ENCODE data around the gene ARID1B.

ARID1B gene

DNA sequence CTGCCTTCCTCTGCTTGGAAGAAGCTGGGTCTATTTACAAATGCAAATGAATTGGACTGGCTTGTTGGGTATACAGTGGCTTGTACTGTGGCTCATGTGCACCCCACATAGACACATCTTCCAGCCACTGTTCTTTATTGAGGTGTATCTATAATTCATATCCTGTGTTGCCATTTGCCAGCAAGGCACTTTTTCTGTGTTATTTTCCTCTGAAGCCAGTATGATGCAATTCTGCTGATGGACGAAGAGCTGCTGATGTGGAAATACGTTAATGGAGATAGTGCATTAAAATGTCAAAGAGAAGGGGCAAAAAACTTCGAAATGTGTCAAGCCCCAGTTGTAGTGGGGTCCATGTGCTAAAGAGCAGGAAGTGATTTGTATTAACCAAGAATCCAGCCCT lies 378.6 kb downstream of the ARID1B start:
- Mint-ChIP-seq H3K27me3 (no peaks in the 10 kb centered on the region), H3K4me3 (no peak overlapping the region), H3K27ac (no peak overlapping the region), H3K9me3 (no peaks in the 10 kb centered on the region), H3K36me3 (ENCODE audit: low read depth) (peaks cover 64% of the 10 kb centered on the region), H3K4me1 (ENCODE audit: low read depth) (peaks cover 13% of the 10 kb centered on the region)
- intact Hi-C loops (cut with micrococcal nuclease): no loop called here

DNA sequence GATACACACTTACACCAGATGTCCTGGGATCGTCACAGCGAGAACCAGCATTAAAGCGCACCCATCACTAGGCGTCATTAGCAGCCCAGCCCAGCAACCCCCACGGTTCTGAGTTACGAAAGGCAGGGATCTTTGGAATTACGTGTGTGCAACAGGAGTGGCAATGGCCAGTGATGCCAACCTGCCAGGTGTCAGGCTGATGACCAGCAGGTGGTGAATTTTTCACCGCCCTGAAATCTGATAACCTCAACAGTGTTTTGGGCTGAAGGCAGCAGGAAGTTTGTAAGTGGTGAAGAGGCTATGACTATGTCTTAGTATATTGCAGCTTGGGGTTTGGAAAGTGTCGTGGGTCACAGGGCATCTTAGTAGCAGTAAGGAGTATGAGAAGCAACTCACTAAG lies 380.1 kb downstream of the ARID1B start:
- no peaks in the 10 kb centered on the region for H3K9me3 Mint-ChIP-seq
- intact Hi-C loops (cut with micrococcal nuclease): no loop called here
- H3K36me3 Mint-ChIP-seq (ENCODE audit: low read depth): peaks cover 60% of the 10 kb centered on the region
- no peak overlapping the region for H3K4me3 Mint-ChIP-seq
- H3K27ac Mint-ChIP-seq: no peak overlapping the region
- peaks cover 6% of the 10 kb centered on the region for H3K4me1 Mint-ChIP-seq (ENCODE audit: low read depth)
- no peaks in the 10 kb centered on the region for H3K27me3 Mint-ChIP-seq

DNA sequence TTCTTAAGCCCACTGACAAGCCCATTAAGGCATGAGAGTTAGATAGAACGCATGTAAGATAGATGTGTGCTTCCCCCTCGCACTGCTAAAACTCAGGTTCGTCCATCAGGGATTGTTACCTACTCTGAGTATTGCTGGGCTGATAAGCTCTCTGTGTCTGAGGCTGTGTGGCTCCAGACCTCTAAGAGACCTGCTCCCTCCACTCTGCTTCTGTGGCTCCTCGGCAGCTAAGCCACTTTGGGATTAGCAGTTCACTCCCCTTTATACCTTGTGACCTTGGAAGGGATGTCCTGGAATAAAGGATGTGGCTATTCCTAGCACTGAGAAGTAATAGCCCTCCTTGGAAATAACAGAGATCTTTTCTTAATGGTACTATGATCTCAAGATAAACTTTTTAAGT lies 381.3 kb downstream of the ARID1B start:
- H3K4me1 Mint-ChIP-seq (ENCODE audit: low read depth): no peaks in the 10 kb centered on the region
- no peak overlapping the region for H3K27ac Mint-ChIP-seq
- peaks cover 54% of the 10 kb centered on the region for H3K36me3 Mint-ChIP-seq (ENCODE audit: low read depth)
- H3K27me3 Mint-ChIP-seq: no peaks in the 10 kb centered on the region
- no peaks in the 10 kb centered on the region for H3K9me3 Mint-ChIP-seq
- H3K4me3 Mint-ChIP-seq: no peak overlapping the region
- intact Hi-C loops (cut with micrococcal nuclease): no loop called here

DNA sequence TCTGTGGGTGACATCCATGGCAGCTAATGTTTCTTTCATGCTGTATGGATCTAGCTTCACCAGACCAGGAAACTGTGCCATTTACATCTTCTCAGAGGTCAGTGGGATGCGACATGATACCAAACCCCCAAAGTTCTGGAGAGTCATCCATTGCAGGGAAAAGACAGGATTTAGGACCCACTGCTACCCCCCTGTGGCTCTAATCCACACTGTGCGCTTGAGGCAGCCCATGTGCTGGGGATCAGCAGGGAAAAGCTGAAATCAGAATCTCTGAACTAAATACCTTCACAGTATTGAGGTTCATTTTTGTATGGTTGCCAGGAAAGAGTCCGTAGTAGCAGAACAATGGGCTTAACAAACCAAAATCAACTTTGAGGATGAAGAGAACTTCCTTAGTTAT lies 381.7 kb downstream of the ARID1B start:
- intact Hi-C loops (cut with micrococcal nuclease): no loop called here
- Mint-ChIP-seq H3K4me1 (ENCODE audit: low read depth) (no peaks in the 10 kb centered on the region), H3K27ac (no peak overlapping the region), H3K36me3 (ENCODE audit: low read depth) (peaks cover 51% of the 10 kb centered on the region), H3K27me3 (no peaks in the 10 kb centered on the region), H3K4me3 (no peak overlapping the region), H3K9me3 (no peaks in the 10 kb centered on the region)

- H3K36me3 Mint-ChIP-seq (ENCODE audit: low read depth): peaks cover 48% of the 10 kb centered on the region
- no peak overlapping the region for H3K4me3 Mint-ChIP-seq
- no peak overlapping the region for H3K27ac Mint-ChIP-seq
- intact Hi-C loops (cut with micrococcal nuclease): no loop called here
- H3K9me3 Mint-ChIP-seq: no peaks in the 10 kb centered on the region
- H3K27me3 Mint-ChIP-seq: no peaks in the 10 kb centered on the region
- no peaks in the 10 kb centered on the region for H3K4me1 Mint-ChIP-seq (ENCODE audit: low read depth)
These were observed 382.2 kb downstream of the ARID1B start for GRCh38 chr6:157159348-157159747.

DNA sequence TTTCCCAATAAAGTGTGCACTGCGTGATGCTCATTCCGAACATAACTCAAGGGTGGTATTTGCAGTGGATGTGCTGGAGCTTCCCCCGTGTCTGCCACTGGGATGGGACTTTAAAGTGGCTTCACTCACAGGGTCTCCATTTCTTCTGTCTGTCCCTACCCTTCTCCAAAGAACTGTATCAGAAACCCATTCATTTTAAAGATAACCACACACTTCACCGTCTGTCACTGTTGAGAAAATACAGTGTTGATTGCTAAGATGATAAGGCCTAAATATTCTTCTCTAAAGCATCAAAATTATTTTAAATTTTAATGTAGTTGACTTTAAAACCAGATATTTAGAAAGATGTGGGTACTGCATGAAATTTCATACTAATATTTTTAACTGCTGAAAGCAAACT lies 384.7 kb downstream of the ARID1B start:
- Mint-ChIP-seq H3K27me3 (no peaks in the 10 kb centered on the region), H3K4me1 (ENCODE audit: low read depth) (no peaks in the 10 kb centered on the region), H3K36me3 (ENCODE audit: low read depth) (peaks cover 27% of the 10 kb centered on the region), H3K27ac (no peak overlapping the region), H3K4me3 (no peak overlapping the region), H3K9me3 (no peaks in the 10 kb centered on the region)
- intact Hi-C loops (cut with micrococcal nuclease): no loop called here

DNA sequence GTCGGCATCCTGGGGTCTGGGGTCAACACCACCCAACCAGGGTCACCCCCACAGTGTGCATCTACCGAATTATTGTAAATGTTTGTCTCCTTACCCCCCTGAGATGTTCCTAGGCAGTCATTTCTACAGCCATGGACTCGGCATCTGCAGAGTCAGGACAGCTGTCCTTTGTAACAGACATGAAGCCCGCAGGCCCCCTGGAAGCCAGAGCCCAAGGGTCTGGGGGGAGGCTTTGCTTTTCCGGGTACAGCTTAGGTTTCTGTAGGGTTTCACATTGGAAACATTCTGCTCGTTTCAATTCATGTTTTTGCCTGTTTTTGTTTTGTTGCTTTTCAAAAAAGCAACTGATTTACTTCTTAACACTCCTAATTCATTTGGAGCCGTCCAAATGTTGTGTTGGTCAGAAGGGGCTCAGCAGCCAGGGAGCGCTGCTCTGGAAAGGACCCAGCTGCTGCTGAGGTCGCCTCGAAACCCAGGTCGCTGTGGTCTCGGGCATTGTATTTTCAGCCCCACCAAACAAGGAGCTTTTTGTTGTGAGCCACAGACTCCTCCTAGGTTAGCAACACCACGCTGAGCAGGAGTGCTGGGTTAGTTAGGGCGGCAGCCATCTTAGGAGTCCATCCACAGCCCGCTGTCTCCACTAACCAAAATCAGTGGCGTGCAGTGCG lies 385.7 kb downstream of the ARID1B start:
- Mint-ChIP-seq H3K36me3 (ENCODE audit: low read depth) (peaks cover 29% of the 10 kb centered on the region), H3K27ac (no peak overlapping the region), H3K4me1 (ENCODE audit: low read depth) (no peaks in the 10 kb centered on the region), H3K9me3 (no peaks in the 10 kb centered on the region), H3K4me3 (no peak overlapping the region), H3K27me3 (no peaks in the 10 kb centered on the region)
- intact Hi-C loops (cut with micrococcal nuclease): no loop called here

DNA sequence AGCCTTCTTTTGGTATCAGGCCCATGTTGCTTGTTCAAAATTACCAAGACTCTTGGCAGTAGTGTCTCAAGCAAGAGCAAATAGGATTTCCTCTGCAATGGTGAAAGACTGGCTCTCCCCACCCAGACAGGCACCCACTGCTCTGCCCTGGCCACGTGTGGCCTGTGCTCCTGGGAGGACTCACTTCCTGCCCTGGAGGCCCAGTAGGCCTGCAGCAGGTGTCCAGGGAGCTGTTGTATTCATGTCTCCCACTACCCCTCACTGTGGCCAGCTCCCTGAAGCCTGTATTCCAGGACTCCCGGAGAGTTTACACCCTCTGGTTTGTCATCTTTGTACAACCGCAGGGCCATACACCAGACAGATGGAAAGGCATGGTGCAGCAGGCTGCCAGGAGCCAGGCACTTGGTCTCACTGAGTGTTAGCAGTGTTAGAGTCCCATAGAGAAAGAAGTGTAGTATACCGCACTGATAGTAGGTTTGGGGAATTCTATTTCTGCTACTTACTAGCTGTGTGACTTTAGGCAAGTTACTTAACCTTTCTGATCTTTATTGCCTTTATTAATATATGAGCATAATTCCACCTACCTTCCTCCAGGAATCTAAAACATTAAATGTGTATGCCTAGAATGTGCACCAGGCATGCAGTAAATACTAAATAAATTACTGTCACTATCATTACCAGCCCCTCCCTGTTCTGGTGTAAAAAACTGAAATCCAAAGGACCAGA lies 386.4 kb downstream of the ARID1B start:
- Mint-ChIP-seq H3K27ac (no peak overlapping the region), H3K4me3 (no peak overlapping the region), H3K9me3 (no peaks in the 10 kb centered on the region), H3K4me1 (ENCODE audit: low read depth) (no peaks in the 10 kb centered on the region), H3K27me3 (no peaks in the 10 kb centered on the region), H3K36me3 (ENCODE audit: low read depth) (peaks cover 36% of the 10 kb centered on the region)
- intact Hi-C loops (cut with micrococcal nuclease): no loop called here

DNA sequence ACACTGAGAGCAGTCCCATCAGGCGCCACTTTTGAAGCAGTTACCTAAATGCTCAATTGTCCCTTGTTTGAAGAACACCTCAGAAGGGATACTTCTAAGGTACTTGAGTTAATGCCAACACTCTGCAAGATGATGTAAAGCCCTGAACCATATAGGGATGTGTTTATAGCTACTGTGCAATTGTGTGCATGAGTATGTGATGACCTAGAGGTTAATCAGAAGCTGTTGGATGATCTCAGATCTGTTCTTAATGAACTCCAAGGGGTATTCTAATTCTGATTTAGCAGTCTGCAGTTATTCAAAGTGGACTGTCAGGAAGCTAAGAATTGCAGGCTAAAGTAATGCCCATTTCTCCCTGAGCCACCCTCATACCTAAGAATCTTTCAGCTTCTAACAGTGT lies 387.8 kb downstream of the ARID1B start:
- Mint-ChIP-seq H3K36me3 (ENCODE audit: low read depth) (peaks cover 43% of the 10 kb centered on the region), H3K27me3 (no peaks in the 10 kb centered on the region), H3K4me3 (no peak overlapping the region), H3K4me1 (ENCODE audit: low read depth) (no peaks in the 10 kb centered on the region), H3K27ac (no peak overlapping the region), H3K9me3 (no peaks in the 10 kb centered on the region)
- intact Hi-C loops (cut with micrococcal nuclease): no loop called here

DNA sequence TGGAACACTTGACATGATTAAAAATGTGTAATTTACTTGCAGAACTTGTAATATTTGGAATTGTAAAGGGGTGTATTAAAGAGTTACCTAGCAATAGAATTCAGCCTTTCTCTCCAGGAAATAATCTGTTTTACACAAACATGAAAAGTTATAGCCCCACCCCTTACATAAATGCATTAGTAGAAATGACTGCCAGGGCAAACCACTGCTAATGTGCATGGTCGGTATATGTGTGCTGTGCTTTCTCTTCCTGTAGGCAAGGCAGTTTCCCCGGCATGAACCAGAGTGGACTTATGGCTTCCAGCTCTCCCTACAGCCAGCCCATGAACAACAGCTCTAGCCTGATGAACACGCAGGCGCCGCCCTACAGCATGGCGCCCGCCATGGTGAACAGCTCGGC lies 389.6 kb downstream of the ARID1B start:
- no peaks in the 10 kb centered on the region for H3K27me3 Mint-ChIP-seq
- no peak overlapping the region for H3K27ac Mint-ChIP-seq
- peaks cover 6% of the 10 kb centered on the region for H3K4me1 Mint-ChIP-seq (ENCODE audit: low read depth)
- H3K9me3 Mint-ChIP-seq: no peaks in the 10 kb centered on the region
- no peak overlapping the region for H3K4me3 Mint-ChIP-seq
- intact Hi-C loops (cut with micrococcal nuclease): no loop called here
- H3K36me3 Mint-ChIP-seq (ENCODE audit: low read depth): peaks cover 40% of the 10 kb centered on the region

DNA sequence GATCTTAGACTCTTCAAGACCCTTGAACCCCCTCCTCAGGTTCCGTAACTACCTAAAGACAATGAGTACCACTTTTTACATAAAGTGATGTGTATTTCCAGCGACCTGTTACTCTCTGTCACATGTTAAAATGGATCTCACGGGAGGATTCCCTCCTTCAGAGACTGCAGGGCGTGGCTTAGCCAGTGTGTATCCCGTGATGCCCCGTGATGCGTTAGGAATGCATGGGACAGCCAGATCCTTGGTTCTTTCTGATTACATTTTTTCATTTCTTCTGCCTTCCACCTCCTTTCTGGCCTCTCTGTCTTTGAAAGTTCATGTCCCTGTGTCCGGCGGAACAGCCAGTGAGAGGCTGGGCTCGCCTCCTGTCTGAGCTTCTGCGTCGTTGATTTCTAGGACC lies 390.7 kb downstream of the ARID1B start:
- no peak overlapping the region for H3K4me3 Mint-ChIP-seq
- peaks cover 6% of the 10 kb centered on the region for H3K4me1 Mint-ChIP-seq (ENCODE audit: low read depth)
- no peak overlapping the region for H3K27ac Mint-ChIP-seq
- H3K27me3 Mint-ChIP-seq: no peaks in the 10 kb centered on the region
- H3K36me3 Mint-ChIP-seq (ENCODE audit: low read depth): peaks cover 48% of the 10 kb centered on the region
- intact Hi-C loops (cut with micrococcal nuclease): no loop called here
- no peaks in the 10 kb centered on the region for H3K9me3 Mint-ChIP-seq

- Mint-ChIP-seq H3K9me3 (no peaks in the 10 kb centered on the region), H3K4me3 (no peak overlapping the region), H3K27ac (no peak overlapping the region), H3K4me1 (ENCODE audit: low read depth) (peaks cover 6% of the 10 kb centered on the region), H3K27me3 (no peaks in the 10 kb centered on the region), H3K36me3 (ENCODE audit: low read depth) (peaks cover 51% of the 10 kb centered on the region)
- intact Hi-C loops (cut with micrococcal nuclease): no loop called here
These were observed 391.3 kb downstream of the ARID1B start for GRCh38 chr6:157168471-157168870.

DNA sequence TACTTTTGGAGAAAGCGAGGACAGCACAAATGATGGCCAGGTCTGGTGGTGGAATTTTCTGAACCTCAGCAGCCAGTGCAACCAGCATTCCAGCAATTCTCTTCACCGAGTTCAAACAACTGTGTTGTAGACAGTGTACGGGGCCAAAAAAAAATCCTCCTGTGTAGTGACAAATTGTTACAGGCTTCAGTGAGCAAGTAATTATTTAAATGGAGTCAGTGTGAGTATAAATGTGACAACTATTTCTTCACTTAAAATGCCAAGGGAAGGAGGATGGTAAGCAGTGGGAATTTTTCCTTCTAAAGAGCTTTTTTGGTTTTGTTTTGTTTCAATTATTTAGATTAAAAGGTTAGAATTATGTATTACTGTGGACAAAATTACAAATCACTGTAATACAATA lies 392.0 kb downstream of the ARID1B start:
- Mint-ChIP-seq H3K36me3 (ENCODE audit: low read depth) (peaks cover 57% of the 10 kb centered on the region), H3K27me3 (no peaks in the 10 kb centered on the region), H3K27ac (no peak overlapping the region), H3K4me1 (ENCODE audit: low read depth) (peaks cover 6% of the 10 kb centered on the region), H3K4me3 (no peak overlapping the region), H3K9me3 (no peaks in the 10 kb centered on the region)
- intact Hi-C loops (cut with micrococcal nuclease): no loop called here

DNA sequence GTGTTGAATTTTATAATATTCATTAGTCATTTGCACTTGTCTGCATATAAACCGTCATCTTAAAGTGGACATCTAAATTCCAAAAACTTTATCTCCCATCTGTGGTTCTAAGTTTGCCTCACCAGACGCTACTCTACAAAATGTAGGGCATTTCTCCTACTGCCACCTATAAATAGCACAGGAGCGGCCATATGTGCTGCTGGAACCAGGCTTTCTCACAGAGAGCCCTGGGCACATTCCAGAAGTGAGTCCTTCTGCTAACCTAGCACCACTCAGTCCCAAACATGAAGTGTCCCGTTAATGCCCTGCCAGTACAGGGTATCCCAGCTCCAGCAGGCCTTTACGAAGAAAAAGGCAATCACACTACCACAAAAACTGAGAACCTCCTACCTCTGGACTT lies 392.5 kb downstream of the ARID1B start:
- no peak overlapping the region for H3K27ac Mint-ChIP-seq
- intact Hi-C loops (cut with micrococcal nuclease): no loop called here
- peaks cover 61% of the 10 kb centered on the region for H3K36me3 Mint-ChIP-seq (ENCODE audit: low read depth)

DNA sequence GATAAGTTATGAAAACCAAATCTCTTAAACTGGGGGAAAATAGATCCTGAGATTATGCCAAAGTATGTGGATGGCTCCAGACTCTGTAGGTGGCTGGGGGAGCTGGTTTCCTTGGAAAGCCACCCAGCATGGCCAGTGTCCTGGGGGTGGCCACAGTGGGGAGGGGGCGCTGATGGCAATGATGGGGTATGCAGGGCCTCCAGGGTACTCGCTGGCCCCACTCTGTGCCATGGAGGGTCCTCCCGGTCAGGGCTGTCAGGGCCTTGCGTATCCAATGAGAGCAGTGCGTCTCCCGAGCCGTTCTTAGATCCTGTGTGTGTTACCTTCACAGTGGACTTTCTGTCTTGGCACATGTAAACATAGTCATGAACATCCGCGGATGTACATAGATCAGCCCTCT lies 393.4 kb downstream of the ARID1B start:
- no peaks in the 10 kb centered on the region for H3K9me3 Mint-ChIP-seq
- H3K4me3 Mint-ChIP-seq: no peak overlapping the region
- peaks cover 6% of the 10 kb centered on the region for H3K4me1 Mint-ChIP-seq (ENCODE audit: low read depth)
- intact Hi-C loops (cut with micrococcal nuclease): no loop called here
- H3K27ac Mint-ChIP-seq: peak overlapping the region; percentile 12
- no peaks in the 10 kb centered on the region for H3K27me3 Mint-ChIP-seq
- peaks cover 65% of the 10 kb centered on the region for H3K36me3 Mint-ChIP-seq (ENCODE audit: low read depth)

More for the DNA sequence above, 392.5 kb downstream of the ARID1B start:
- H3K9me3 Mint-ChIP-seq: no peaks in the 10 kb centered on the region
- H3K4me3 Mint-ChIP-seq: no peak overlapping the region
- peaks cover 6% of the 10 kb centered on the region for H3K4me1 Mint-ChIP-seq (ENCODE audit: low read depth)
- no peaks in the 10 kb centered on the region for H3K27me3 Mint-ChIP-seq
